Measurements from ENCODE around the gene MAP1LC3B.

The MAP1LC3B gene

DNA sequence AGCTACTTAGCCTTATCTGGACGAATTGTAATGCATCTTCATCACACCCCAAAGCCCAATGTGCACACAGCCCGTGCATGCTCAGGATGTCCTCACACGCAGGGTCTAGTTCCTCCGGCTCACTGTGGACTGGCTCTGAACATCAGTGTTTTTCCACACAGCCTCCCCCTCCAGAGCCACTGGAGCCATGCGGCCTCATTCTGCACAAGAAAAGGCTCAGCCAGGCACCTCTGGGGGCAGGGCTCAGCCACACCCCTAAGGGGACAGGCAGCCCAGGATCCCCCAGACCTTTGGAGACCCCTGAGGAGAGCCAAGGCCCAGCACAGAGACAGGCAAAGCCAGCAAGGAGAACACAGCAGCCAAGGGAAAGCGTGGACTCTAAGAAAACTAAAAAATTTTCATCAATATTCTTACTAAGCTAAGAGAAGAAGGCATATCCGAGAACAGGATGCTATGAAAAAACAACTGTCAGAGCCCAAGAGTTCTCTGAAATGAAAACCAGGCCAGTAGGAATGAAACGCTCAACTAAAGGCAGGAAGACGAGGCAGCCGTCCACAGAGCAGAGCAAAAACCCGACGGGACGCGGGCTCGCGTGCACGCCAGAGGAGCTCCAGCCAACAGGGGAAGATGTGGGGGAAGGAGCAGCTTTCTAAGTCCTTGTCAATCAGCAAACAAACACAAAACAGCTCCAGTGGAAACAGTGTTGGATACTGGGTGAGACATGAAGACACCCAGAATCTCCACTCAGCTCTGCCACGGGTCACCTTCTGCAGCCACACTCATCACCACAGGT lies 34.5 kb downstream of the MAP1LC3B start:
- H3K27me3 ChIP-seq (ENCODE audit: control insufficient read depth, insufficient read depth, low read length): no peaks in the 10 kb centered on the region
- no peak overlapping the region for H3K4me3 ChIP-seq (ENCODE audit: low read length)
- no peak overlapping the region for H3K9ac ChIP-seq (ENCODE audit: low read length)
- H3K9me3 ChIP-seq (ENCODE audit: control insufficient read depth, low read depth, low read length): no peaks in the 10 kb centered on the region
- peaks cover 15% of the 10 kb centered on the region for H3K36me3 ChIP-seq (ENCODE audit: control insufficient read depth, low read depth, low read length)
- no peak overlapping the region for H3K27ac ChIP-seq (ENCODE audit: low read length)
- peaks cover 26% of the 10 kb centered on the region for H3K4me1 ChIP-seq (ENCODE audit: control insufficient read depth, low read depth, low read length)

GRCh38 chr16:87431926-87432325 lies 39.8 kb downstream of the MAP1LC3B start:
- no peak overlapping the region for H3K27ac ChIP-seq (ENCODE audit: low read length)
- no peak overlapping the region for H3K9ac ChIP-seq (ENCODE audit: low read length)
- H3K9me3 ChIP-seq (ENCODE audit: control insufficient read depth, low read depth, low read length): no peaks in the 10 kb centered on the region
- H3K4me3 ChIP-seq (ENCODE audit: low read length): no peak overlapping the region
- H3K4me1 ChIP-seq (ENCODE audit: control insufficient read depth, low read depth, low read length): peaks cover 11% of the 10 kb centered on the region
- no peaks in the 10 kb centered on the region for H3K27me3 ChIP-seq (ENCODE audit: control insufficient read depth, insufficient read depth, low read length)
- peaks cover 12% of the 10 kb centered on the region for H3K36me3 ChIP-seq (ENCODE audit: control insufficient read depth, low read depth, low read length)

- Histone ChIP-seq H3K36me3 (ENCODE audit: control insufficient read depth, low read depth, low read length) (peaks cover 12% of the 10 kb centered on the region), H3K4me1 (ENCODE audit: control insufficient read depth, low read depth, low read length) (peaks cover 8% of the 10 kb centered on the region), H3K27ac (ENCODE audit: low read length) (no peak overlapping the region), H3K4me3 (ENCODE audit: low read length) (no peak overlapping the region), H3K9me3 (ENCODE audit: control insufficient read depth, low read depth, low read length) (no peaks in the 10 kb centered on the region), H3K27me3 (ENCODE audit: control insufficient read depth, insufficient read depth, low read length) (no peaks in the 10 kb centered on the region), H3K9ac (ENCODE audit: low read length) (no peak overlapping the region)
Observed at GRCh38 chr16:87432330-87432915, 40.3 kb downstream of the MAP1LC3B start.

DNA sequence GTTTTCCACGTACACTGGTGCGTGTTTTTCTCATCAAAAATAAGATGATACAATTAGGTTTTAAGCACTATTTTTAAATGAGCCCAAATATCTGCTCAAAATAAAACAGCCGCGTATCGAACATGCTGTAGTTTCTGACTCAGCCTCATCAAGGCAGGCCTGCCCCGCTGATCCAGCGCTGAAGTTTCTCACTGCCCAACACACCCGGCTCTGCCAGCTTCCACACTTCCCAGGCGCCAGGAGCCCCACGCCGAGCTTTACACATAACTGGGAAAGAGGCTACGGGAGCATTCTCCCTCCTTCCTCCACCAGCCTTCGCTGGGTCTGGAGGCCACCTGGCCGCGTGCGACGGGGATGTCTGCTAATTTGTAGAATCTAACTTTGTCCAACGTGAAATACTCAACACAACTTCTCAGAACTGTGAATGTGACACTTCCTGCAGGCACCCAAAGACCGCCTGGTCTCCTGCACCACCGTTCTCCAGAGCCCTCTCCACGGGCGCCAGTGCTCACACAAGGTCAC lies 42.1 kb downstream of the MAP1LC3B start:
- Histone ChIP-seq H3K36me3 (ENCODE audit: control insufficient read depth, low read depth, low read length) (peaks cover 9% of the 10 kb centered on the region), H3K9ac (ENCODE audit: low read length) (no peak overlapping the region)

DNA sequence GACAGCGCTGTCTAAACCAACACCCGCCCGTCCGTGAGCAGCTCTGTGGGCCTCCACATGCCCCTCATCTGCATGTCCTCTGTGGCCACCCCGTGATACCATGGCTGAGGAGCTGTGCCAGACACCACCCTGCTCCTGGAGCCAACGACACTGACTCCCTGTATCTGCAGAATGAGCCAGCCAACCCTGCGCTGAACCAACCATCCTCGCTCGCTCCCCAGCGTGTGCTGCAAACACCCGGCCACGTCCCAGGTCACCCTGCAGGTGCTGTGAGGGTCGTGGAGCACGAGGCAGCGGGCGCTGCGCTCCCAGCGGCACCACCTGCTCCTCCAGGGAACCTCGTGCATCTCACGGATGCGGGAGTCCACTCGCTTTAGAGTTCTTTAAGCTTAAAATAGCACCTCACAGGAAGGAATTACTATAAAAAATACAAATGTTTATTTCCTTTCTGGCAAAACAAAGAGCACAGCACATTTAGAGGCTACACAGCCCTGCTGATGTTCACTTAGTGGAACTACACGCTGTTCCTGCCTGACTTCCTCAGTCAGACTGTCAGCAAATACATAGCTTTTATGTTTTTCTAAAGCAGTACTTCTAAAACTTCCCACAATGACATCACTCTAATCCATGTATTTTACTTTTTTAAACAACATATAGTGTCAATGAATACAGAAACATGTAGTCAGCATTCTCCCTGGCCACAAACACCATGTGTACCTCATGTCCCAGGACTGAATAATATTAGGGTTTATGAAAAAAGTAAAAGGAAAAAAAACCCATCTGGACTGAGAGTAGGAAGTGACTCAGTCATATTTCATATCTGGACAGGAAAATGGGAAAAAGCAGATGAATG lies 43.5 kb downstream of the MAP1LC3B start:
- H3K27me3 ChIP-seq (ENCODE audit: control insufficient read depth, insufficient read depth, low read length): no peaks in the 10 kb centered on the region
- H3K27ac ChIP-seq (ENCODE audit: low read length): no peak overlapping the region
- H3K4me1 ChIP-seq (ENCODE audit: control insufficient read depth, low read depth, low read length): peaks cover 10% of the 10 kb centered on the region
- H3K9me3 ChIP-seq (ENCODE audit: control insufficient read depth, low read depth, low read length): no peaks in the 10 kb centered on the region
- H3K36me3 ChIP-seq (ENCODE audit: control insufficient read depth, low read depth, low read length): peaks cover 5% of the 10 kb centered on the region
- no peak overlapping the region for H3K4me3 ChIP-seq (ENCODE audit: low read length)
- H3K9ac ChIP-seq (ENCODE audit: low read length): no peak overlapping the region

More for the DNA sequence above, 42.1 kb downstream of the MAP1LC3B start:
- no peak overlapping the region for H3K4me3 ChIP-seq (ENCODE audit: low read length)
- H3K27me3 ChIP-seq (ENCODE audit: control insufficient read depth, insufficient read depth, low read length): no peaks in the 10 kb centered on the region
- H3K9me3 ChIP-seq (ENCODE audit: control insufficient read depth, low read depth, low read length): no peaks in the 10 kb centered on the region
- peaks cover 10% of the 10 kb centered on the region for H3K4me1 ChIP-seq (ENCODE audit: control insufficient read depth, low read depth, low read length)
- H3K27ac ChIP-seq (ENCODE audit: low read length): no peak overlapping the region

DNA sequence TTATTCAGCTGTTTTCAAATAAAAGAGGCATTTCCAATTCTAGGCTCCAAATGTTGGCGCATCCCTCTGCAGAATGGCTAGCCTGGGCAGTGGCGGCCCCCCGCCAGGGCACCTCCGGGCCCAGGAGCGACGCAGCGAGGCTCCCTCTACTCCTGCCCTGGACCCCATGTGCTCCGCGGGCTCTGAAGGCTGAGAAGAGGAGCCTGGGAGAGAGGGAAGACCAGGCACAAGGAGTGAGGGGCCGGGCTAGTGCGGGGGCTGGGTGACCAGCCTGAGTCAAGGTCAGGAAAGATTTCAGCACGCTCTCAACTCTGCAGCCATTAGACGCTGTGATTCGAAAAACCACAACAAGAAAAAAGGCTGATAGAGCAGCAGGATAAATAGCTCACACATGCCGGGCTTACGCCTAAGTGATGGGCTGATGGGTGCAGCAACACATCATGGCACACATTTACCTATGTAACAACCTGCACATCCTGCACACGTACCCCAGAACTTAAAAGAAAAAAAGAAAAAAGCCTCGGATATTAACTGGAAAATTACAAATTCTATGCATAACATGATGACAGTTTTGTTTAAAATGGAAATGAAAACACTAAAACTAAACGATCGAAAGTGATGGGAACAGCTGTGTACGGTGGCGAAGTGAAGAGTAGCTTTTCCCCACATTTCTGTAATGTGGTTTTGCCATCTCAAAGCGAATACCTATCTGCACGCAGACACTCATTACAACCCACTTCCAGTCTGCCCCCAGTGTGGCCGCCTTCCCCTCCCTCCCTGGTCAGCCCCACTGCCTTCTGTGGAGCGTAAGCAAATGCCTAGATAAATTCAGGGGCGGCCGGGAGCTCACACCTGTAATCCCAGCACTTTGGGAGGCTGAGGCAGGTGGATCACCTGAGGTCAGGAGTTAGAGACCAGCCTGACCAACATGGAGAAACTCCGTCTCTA lies 44.4 kb downstream of the MAP1LC3B start:
- no peaks in the 10 kb centered on the region for H3K9me3 ChIP-seq (ENCODE audit: control insufficient read depth, low read depth, low read length)
- no peaks in the 10 kb centered on the region for H3K27me3 ChIP-seq (ENCODE audit: control insufficient read depth, insufficient read depth, low read length)
- no peak overlapping the region for H3K9ac ChIP-seq (ENCODE audit: low read length)
- peaks cover 5% of the 10 kb centered on the region for H3K36me3 ChIP-seq (ENCODE audit: control insufficient read depth, low read depth, low read length)
- no peak overlapping the region for H3K4me3 ChIP-seq (ENCODE audit: low read length)
- no peak overlapping the region for H3K27ac ChIP-seq (ENCODE audit: low read length)
- H3K4me1 ChIP-seq (ENCODE audit: control insufficient read depth, low read depth, low read length): peaks cover 10% of the 10 kb centered on the region

- Histone ChIP-seq H3K27ac (ENCODE audit: low read length) (no peak overlapping the region), H3K27me3 (ENCODE audit: control insufficient read depth, insufficient read depth, low read length) (no peaks in the 10 kb centered on the region), H3K4me3 (ENCODE audit: low read length) (no peak overlapping the region), H3K9me3 (ENCODE audit: control insufficient read depth, low read depth, low read length) (no peaks in the 10 kb centered on the region), H3K4me1 (ENCODE audit: control insufficient read depth, low read depth, low read length) (peaks cover 10% of the 10 kb centered on the region), H3K36me3 (ENCODE audit: control insufficient read depth, low read depth, low read length) (peaks cover 1% of the 10 kb centered on the region), H3K9ac (ENCODE audit: low read length) (no peak overlapping the region)
Observed at GRCh38 chr16:87437327-87437726, 45.2 kb downstream of the MAP1LC3B start.

GRCh38 chr16:87437911-87438610 lies 45.9 kb downstream of the MAP1LC3B start:
- no peak overlapping the region for H3K27ac ChIP-seq (ENCODE audit: low read length)
- no peak overlapping the region for H3K9ac ChIP-seq (ENCODE audit: low read length)
- peaks cover 10% of the 10 kb centered on the region for H3K4me1 ChIP-seq (ENCODE audit: control insufficient read depth, low read depth, low read length)

GRCh38 chr16:87438611-87438985 lies 46.5 kb downstream of the MAP1LC3B start:
- Histone ChIP-seq H3K4me1 (ENCODE audit: control insufficient read depth, low read depth, low read length) (peaks cover 10% of the 10 kb centered on the region), H3K4me3 (ENCODE audit: low read length) (no peak overlapping the region), H3K27ac (ENCODE audit: low read length) (no peak overlapping the region), H3K9ac (ENCODE audit: low read length) (no peak overlapping the region), H3K36me3 (ENCODE audit: control insufficient read depth, low read depth, low read length) (no peaks in the 10 kb centered on the region), H3K9me3 (ENCODE audit: control insufficient read depth, low read depth, low read length) (no peaks in the 10 kb centered on the region), H3K27me3 (ENCODE audit: control insufficient read depth, insufficient read depth, low read length) (no peaks in the 10 kb centered on the region)

More at GRCh38 chr16:87437911-87438610, 45.9 kb downstream of the MAP1LC3B start:
- no peaks in the 10 kb centered on the region for H3K9me3 ChIP-seq (ENCODE audit: control insufficient read depth, low read depth, low read length)
- no peak overlapping the region for H3K4me3 ChIP-seq (ENCODE audit: low read length)
- H3K36me3 ChIP-seq (ENCODE audit: control insufficient read depth, low read depth, low read length): no peaks in the 10 kb centered on the region
- no peaks in the 10 kb centered on the region for H3K27me3 ChIP-seq (ENCODE audit: control insufficient read depth, insufficient read depth, low read length)

- peaks cover 10% of the 10 kb centered on the region for H3K4me1 ChIP-seq (ENCODE audit: control insufficient read depth, low read depth, low read length)
- peaks cover 7% of the 10 kb centered on the region for H3K36me3 ChIP-seq (ENCODE audit: control insufficient read depth, low read depth, low read length)
- no peaks in the 10 kb centered on the region for H3K27me3 ChIP-seq (ENCODE audit: control insufficient read depth, insufficient read depth, low read length)
- no peak overlapping the region for H3K4me3 ChIP-seq (ENCODE audit: low read length)
- no peak overlapping the region for H3K27ac ChIP-seq (ENCODE audit: low read length)
- no peaks in the 10 kb centered on the region for H3K9me3 ChIP-seq (ENCODE audit: control insufficient read depth, low read depth, low read length)
- no peak overlapping the region for H3K9ac ChIP-seq (ENCODE audit: low read length)
Observed at GRCh38 chr16:87439926-87440325, 47.8 kb downstream of the MAP1LC3B start.

Data from iPS-18a (cell line).